NCI-H2081 treated with DMSO at 0.1 percent for 48 hours (cell line): Measurements from ENCODE around the gene DCC.

ENCODE experiments used
- DNase-seq: peaks from one replicate; lab custom pipeline; 2025; lab: John Stamatoyannopoulos, UW

Gene DCC, protein sequence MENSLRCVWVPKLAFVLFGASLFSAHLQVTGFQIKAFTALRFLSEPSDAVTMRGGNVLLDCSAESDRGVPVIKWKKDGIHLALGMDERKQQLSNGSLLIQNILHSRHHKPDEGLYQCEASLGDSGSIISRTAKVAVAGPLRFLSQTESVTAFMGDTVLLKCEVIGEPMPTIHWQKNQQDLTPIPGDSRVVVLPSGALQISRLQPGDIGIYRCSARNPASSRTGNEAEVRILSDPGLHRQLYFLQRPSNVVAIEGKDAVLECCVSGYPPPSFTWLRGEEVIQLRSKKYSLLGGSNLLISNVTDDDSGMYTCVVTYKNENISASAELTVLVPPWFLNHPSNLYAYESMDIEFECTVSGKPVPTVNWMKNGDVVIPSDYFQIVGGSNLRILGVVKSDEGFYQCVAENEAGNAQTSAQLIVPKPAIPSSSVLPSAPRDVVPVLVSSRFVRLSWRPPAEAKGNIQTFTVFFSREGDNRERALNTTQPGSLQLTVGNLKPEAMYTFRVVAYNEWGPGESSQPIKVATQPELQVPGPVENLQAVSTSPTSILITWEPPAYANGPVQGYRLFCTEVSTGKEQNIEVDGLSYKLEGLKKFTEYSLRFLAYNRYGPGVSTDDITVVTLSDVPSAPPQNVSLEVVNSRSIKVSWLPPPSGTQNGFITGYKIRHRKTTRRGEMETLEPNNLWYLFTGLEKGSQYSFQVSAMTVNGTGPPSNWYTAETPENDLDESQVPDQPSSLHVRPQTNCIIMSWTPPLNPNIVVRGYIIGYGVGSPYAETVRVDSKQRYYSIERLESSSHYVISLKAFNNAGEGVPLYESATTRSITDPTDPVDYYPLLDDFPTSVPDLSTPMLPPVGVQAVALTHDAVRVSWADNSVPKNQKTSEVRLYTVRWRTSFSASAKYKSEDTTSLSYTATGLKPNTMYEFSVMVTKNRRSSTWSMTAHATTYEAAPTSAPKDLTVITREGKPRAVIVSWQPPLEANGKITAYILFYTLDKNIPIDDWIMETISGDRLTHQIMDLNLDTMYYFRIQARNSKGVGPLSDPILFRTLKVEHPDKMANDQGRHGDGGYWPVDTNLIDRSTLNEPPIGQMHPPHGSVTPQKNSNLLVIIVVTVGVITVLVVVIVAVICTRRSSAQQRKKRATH (N-terminal part only)

GRCh38 chr18:52339891-52340371 lies at the start of gene DCC:
DCC (plus strand) TSS chr18:52340197; CDS start chr18:52340788, 591 bp downstream.
- DNase-seq: no peak

GRCh38 chr18:52310651-52311050 lies 29.3 kb upstream of the DCC start:
- no peak for DNase-seq

DNA sequence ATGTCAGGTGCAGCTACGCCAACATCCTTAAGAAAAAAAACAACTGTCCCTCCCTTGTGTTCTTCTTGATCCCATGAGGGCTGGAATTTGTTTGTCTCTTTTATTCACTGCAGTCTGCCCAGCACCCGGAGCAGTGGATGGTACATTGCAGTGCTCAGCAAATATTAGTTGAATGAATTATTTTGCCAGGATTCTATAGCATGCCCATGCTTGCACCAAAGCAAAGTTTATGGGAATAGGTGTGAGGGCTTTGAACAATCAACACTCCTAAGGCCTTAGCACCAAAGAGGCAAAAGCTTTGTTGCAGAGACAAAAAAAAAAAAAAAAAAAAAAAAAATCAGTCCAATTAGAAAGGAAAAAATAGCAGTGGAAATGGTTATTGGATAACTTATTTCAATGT lies 28.7 kb upstream of the DCC start:
- DNase-seq: no peak

- DNase-seq: peak; percentile 74
Measured at GRCh38 chr18:52312346-52312745, 27.7 kb upstream of the DCC start.

- DNase-seq: no peak
Measured at GRCh38 chr18:52313213-52313612, 26.8 kb upstream of the DCC start.

DNA sequence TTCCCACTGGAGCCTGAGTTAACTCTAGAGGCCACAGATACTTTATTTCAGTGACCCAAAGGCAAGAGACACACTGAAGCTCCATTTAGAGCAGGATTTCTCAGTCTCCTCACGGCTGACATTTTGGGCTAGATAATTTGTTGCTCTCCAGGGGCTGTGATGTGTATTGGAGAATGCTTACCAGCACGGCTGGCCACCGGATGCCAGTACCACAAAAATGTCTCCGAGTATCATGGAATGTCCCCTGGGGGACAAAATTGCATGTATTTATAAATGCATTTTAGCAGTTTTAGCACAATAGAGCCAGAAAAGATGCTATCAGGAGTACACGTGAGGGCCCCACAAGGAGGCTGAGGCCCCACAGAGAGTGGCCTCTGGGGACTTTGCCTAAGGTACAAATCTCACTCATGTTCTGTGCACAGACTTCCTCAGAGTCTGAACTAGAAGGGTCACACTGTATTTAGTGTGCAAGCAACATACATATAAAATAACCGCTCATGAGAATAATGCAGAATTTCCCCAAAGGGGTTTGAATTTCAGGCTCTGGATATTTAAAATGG lies 20.5 kb upstream of the DCC start:
- DNase-seq: no peak

DNA sequence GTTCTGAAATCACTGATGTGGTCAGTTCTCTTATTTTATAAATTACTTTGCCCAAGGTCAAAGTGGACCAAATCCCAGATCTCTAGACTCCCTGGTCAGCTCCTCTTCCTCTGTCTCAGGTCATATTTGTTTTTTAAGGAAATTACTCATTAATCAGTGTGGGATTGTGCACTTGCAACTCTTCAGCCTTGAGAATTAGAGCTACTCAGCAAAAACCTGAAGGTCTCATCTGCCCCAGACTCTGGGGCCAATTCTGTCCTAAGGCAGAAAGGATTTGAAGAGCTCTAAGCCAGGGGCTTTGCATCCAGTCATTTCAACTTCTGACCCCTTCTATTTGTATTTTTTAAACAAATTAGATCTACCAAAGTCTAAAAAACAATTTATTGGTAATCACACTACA lies 17.7 kb upstream of the DCC start:
- no peak for DNase-seq

GRCh38 chr18:52323802-52324201 lies 16.2 kb upstream of the DCC start:
- no peak for DNase-seq

- no peak for DNase-seq
Measured at GRCh38 chr18:52325997-52326396, 14.0 kb upstream of the DCC start.

DNA sequence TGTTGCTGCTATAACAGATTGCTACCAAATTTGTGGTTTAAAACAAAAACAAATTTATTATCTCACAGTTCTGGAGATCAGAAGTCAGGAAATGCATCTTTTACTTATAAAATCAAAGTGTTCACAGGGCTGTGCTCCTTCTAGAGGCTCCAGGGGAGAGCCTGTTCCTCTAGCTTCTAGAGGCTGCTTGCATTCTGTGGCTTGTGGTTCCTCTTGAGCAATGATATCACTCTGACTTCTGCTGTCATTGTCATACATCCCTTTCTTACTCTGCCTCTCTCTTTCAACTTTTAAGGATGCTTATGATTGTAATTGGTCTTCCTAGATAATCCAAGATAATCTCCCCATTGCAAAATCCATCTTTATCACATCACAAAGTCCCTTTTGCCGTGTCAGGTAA lies 6.1 kb upstream of the DCC start:
- DNase-seq: no peak

GRCh38 chr18:52334307-52334706 lies 5.7 kb upstream of the DCC start:
- DNase-seq: no peak

GRCh38 chr18:52334896-52335295 lies 5.1 kb upstream of the DCC start:
- no peak for DNase-seq

DNA sequence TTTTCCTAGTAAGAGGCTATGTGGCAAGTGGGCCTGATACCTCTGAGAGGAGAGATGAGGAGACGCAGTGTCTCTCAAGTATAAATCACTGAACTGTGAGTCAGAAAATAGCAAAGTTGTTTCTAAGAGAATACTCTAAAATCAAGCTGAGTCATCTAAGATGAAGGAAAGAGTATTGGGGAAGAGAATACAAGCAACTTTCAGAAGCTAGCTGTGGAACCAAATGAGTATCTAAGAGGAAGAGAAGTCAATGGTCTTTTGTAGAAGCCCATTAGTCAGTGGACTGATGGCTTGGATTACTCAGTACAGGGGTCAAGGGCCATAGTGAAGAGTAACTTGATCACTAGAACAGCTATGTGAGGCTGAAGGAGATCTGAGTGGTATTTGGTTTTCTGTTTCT lies 2.7 kb upstream of the DCC start:
- no peak for DNase-seq

- DNase-seq: no peak
Measured at GRCh38 chr18:52340406-52341102, 557 bp downstream of the DCC start.

DNA sequence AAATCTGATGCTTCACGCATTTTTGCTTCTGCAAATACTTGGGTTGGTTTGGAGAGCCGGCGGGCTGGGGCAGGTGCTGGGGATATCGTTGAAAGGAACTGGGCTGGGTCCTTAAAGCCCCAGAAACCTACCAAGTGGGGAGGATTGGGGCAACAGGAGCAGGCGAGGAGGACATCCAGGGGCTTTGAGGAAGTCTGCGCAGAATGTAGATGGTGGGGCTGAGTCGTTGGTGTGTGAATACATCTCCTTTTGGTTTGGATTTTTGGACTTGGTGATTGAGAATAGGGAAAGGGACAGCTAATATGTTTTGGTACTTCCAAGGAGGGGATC lies 1.1 kb downstream of the DCC start:
- no peak for DNase-seq

DNA sequence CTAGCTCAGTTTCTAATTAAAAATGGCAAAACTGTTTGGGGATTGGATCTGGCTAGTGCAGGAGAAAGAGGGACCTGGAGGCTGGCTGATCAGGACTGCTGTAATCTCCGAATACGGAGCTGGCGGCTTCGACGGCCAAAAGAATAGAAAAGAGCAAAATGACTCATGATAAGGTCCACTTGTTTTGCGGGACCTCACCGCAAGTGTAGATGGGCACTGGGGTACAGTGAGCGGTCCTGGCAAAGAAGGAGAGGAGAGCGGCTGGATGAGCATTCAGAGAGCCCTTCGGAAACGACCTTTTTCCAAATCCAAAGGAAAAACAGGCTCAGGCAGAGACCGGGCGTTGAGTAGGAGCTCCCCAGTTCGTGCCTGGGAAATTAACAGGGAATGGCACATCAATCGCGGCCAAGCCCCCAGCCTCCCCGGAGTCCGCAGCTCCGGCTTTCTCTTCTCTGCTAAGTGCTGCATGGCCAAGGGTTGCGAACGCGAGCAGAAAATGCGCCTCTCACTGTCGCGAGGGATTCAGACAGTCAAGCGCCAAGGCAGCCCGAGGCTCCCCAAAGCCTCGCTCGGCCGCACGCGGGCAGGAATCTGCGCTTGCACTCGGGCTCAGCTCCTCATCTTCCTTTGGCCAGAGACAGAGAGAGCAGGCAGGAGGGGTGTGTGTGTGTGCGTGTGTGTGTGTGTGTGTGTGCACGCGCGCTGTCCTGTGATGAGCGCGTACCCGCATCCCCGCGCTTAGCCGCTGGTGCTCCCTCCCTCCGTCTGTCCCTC lies 1.8 kb downstream of the DCC start:
- no peak for DNase-seq

- DNase-seq: no peak
Measured at GRCh38 chr18:52342456-52342855, 2.5 kb downstream of the DCC start.

DNA sequence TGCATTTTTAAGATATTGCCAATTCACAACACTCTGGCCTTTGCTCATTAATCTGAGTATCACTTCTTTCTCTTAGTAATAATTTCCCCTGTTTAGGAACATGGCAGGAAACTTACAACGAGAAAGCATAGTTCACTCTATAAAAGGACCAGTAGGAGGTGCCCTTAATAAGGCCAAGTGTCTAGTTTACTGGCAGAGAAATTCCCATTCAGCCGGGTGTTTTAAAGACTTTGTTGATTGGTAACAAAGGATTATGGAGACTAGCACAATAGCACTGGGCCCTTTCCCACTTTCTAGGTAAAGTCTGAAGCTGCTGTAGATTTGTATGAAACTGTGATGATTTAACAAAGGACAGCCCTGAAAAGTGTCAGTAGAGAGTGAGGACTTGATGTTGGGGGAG lies 3.1 kb downstream of the DCC start:
- DNase-seq: no peak

- no peak for DNase-seq
Measured at GRCh38 chr18:52343731-52344340, 3.8 kb downstream of the DCC start.

- DNase-seq: no peak
Measured at GRCh38 chr18:52344881-52345280, 4.9 kb downstream of the DCC start.
